HG03521 (cell line): Measurements from ENCODE around the gene CLIC5.

Experiments
- ATAC-seq: cut with Tn5 transposase; IDR thresholded peaks from one replicate; pipeline ENCODE4 v1.9.1; 2021; ENCODE audit warnings: mild to moderate bottlenecking, moderate library complexity; ENCODE audit not compliant: unreplicated experiment

The CLIC5 gene

DNA sequence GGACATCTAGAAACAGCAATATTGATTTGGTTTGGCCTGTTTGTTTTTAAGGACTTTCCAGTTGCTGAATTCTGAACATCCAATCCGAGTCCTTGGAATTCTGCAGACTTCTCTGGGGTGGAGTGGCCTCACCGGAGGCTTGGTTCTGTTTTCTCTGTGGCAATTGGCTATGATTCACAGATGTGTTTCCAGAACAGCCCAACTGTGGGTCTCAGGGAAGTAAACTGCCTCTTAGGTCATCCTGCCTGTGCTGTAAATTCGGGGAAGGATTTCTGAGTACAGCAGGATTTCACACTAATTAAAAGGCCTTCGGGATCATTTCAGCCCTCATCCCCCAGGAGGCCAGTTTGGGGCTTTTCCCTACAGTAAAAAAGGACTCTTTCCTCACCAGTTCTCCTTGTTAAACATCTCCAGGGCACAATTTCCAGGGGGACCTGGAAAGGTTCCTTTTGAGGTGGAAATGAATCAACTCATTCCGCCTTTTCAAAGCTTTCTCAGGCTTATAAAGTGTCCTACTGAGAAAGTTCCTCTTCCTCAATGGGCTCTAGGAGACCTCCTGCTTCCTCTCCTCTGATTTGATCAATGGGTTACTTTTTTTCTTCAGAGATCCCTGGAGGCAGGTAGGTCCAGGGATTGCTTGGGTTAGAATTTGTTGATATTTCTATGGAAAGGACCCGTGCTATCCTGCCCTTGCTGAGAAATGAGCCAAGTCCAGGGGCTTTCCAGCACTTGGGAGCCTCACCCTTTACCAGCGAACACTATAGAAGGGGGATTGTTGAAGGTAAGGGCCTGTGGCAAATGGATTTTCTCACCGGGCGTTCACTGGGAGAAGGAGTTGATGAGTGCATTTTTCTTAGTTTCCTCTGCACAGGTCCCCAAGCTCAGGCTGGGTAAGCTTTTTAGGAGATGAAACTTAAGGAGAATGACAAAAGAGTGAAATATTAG is 114.6 kb downstream of the CLIC5 start:
- no peak for ATAC-seq

DNA sequence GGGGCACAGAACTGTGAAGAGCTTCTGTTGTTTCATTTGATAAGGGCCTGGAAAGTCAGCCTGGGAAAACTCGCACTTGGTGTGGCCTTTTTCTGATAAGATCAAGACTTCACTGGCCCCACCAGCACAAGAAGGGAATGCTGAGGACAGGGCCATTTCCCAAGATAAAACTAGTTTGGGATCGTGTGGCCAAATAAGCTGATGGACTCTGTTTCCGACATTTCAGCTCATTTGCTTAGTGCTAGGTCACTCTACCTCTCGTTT is 116.0 kb downstream of the CLIC5 start:
- ATAC-seq, result no peak

DNA sequence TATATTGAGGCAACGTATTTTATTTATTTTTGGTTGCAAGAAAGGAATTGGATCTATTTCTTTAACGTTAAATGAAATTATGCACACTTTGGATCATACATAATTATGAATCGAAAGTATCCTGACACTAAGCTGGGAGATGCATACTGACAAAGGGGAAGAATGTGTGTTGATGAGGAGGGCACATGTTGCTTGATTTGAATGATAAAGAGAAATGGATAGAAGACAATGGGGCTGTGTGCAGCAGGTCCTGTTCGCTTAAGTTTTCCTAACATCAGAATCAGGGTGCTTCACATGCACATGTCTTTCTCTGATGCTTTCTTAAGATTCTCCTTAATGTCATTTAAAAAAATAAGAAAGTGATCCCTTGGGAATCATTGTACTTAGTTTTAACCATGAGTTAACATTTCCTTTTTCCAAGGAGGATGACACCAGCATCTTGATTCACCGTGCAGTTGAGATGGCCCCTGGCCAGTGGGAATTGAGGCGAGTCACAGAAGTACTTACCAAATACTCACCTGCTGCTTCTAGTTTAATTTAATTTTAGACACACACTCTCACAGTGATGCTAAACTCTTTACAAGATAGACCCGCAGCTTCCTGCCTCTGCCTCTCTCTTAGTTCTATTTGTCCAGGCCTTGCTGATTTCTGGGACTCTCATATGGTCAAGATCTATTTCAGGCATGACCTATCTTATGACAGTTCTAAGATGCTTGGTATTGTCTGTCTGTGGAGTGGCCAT is 116.5 kb downstream of the CLIC5 start:
- ATAC-seq, result no peak

DNA sequence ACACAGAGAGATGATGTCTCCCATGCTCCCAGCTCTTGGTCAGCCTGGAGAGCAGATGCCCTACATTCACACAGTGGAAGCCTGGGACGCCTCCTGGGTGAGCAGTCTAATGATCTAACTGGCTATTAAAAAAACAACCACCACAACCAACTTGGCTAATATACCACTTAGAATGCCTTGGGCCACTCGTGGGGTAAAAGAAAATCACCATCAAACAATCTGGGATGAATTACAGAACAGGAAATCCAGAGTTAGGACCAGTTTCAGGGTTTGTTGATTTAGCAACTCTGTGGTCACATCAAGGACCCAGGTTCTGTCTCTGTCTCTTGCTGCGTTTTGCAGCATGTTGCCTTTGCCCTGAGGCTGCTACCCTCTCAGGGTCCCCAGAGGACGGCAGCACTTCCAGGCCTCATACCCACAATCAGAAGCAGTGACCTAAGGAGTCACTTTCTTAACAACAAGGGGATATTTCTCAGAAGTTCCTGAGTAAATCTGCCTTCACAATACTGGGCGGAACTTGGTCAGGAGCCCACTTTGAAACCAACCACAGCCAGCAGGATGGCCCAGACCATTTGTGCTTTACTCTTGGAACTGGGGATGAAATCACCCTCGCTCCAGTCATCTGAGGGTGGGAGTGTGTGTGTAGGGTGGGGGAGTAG is 118.7 kb downstream of the CLIC5 start:
- no peak for ATAC-seq

DNA sequence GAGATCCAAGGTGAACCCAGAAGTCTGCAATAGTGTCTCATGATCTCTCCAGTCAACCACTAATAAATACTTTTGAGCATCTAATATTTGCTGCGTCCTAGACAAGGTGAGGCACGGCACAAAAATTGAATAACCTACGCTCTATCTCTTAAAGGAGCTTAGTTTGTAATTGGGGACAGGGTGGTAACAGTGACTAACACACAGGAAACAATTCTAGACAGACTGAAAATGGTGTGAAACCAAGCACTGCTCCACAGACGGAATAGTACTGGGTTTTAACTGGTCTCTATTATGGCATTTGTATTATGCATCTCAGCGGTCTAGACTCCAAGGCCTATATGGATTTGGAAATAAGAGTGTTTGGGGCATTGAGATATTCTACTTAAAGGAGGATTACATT is 120.1 kb downstream of the CLIC5 start:
- ATAC-seq, result no peak

DNA sequence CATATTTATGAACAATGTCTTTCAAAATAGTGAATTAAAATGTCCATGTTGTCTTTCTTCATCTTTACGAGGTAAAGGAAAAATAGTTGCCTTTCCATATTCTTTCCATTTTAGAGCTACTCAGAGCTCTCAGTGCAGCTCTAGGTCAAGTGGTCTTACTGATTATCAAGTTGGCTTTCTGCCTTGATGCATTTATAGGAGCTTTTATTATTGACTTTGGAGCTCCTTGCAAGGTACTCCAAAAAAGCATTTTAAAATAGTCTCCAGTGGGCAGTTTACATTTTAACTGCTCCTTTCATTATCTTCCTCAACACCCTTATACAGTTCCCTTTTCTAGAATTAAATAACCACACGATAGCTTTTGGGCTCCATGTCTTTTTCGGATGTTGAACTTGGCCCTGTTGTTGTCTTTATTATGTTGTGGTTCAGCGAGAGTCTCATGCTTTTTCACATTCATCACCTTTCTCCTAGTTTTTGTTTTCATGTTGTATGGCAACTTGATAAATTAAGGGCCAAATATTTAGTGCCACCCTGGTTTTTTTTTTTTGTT is 122.9 kb downstream of the CLIC5 start:
- no peak for ATAC-seq

DNA sequence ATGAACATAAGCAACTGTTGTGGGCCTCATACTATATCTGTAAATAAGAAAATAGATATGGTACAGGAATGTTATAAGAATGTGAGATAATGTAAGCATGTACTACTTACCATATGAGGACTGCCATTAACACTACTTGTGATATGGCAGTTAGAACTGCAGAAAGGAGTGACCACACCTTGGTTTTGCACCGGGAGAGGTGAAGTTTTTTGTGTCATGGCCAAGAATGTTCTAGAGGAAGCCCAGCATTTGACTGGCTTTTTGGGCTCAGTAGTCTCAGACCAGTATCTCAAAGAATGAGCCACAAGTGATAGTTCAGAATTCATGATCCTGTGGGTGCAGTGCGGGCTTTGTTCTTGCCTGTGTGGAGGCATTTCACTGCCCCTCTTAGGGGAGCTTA is 123.5 kb downstream of the CLIC5 start:
- ATAC-seq, result no peak

DNA sequence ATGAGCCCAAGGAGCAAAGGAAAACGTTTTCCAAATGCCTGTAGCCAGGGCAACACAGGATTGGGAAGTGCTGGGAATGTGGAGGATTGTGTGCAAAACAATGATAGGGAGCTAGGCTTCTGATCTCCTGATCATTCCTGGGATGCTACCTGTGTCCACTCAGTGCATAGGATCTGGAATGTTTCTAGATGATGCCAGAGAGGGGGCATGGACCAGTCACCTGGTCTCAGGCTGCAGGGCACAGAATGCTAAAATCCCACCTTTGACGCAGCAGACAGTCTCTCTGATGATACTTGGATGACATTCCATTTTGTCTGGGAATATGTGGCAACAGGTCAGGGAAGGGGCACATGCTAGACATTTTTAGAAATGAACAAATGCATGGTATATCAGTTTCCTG is 128.9 kb downstream of the CLIC5 start:
- ATAC-seq, result no peak

DNA sequence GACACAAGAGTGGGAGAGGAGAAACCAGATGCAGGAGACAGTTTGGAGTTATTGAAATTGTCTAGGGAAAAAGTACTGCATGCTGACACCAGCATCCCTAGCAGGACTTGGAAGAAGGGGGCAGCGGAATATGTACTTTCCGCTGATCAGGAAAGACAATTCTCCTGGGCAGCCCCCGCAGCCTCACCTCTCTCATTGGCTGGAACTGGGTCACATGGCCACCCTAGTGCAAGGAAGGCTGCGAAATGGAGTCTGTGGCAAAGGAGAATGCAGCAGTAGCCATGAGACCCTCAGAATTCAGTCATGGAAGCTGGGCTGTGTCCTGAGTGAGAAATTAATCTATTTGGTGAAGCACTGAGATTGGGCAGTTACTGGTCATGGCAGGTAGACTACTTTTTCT is 131.3 kb downstream of the CLIC5 start:
- ATAC-seq, result no peak

DNA sequence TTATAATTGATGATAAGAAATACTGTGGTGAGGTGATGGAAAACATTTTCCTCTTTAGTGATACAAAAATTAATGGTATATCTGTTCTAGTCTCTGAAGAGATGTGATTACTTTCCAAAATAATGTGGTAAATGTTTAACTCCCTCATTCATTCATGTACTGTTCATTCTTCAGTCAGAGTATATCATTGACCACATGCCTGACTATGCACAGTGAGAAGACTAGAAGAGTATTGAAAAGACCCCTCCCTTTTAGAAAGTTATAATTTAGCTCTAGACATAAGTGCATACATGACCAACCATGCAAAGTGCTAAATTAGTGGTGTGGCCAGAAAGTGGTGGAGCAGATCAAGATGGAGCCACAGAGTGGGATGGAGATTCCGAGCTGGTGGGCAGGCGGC is 133.0 kb downstream of the CLIC5 start:
- ATAC-seq, result no peak

DNA sequence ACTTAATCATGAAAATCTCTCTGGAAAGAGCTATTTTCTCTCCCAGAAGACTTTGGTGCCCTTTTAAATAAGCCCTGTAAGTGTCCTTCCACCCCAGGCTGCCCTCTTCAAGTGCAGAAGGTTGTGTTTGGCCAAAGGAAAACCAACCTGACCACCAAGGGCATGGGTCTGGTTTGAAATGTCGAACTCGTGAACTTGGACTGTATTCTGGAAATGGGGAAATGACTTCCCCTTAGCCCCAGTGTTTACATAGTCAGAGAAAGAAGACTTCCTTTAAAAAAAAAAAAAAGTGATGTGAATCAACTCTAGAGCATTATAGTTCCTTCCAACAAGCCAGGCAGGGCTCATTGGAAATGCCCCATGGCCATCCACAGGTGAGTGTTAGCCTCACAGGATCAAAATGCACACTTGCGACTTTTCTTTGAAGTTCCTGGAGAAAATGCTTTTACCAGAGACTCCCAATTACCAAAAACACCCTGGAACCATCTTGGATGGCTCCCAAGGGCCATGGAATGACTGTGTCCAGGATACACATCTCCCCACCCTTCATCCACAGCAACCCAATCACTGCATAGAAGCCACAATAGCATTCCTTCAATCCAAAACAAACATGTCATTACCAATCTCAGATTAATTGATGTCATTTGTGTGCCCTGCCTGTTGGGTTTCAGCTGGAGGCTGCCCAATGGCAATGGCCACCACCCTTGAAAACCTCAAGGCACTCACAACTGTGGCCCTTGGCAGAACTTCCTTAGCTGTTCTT is 133.8 kb downstream of the CLIC5 start:
- ATAC-seq, result no peak

DNA sequence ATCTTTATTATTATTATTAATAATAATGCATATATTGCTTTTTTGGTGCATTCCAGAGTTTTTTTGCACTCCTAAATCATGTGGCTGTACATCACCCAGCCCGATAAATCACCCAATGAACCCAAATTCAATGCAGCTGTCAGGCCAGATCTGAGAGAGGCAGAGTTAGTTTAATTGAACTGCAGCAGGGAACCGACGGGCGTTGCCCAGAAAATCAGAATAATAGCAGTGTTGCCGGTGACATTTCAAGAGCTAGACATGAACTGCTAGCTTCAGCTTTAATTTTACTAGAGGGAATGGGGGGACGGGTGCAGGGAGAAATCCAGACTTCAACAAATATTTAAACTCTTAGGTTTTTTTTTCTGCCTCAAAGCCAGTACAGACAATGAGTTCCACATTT is 135.0 kb downstream of the CLIC5 start:
- no peak for ATAC-seq

DNA sequence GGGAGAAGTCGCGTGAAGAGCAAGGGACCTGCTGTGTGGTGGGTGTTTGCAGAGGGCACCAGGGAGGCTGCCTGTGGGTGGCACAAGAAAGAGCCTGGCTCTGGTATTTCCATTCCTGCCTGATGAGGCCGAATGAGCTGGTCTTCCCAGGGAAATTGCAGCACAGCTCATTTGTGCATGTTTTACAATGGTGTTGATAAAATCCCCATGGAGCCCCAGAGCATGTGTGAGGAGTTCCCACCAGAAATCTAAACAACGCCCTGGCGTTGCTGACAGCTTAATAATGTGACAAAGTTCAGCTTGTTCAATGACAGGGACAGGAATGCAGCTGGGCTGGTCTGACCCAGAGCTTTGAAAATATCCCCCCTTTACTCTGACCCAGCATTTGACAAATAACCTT is 135.5 kb downstream of the CLIC5 start:
- no peak for ATAC-seq

DNA sequence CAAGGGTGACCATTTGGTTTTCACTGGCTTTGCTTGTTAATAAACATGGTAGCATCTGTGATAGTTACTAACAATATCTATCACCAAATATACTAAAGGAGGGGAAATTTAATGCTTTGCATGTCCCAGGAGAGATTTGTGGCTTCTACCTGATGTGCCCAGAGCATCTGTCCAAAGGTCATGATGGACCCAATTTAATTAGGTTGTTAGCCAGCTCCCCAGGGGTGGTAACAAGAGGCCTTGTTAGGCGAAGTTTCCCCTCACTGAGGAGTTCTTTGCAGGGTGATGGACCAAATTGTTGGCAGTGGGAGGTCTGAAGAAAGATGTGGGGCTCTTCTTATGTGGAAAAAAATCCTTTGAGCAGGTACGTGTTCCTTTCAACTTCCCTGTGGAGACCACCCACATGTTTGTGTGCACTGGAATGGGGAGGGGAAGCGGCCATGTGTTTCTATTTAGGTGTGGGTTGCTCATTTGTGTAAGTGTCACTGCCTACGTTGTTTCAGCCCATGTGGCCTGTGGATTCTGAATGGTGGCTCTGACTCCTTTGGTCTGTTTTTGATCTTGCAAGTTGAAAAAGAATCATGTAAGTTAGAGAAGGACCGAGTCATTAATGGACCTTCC is 137.6 kb downstream of the CLIC5 start:
- ATAC-seq, result no peak

DNA sequence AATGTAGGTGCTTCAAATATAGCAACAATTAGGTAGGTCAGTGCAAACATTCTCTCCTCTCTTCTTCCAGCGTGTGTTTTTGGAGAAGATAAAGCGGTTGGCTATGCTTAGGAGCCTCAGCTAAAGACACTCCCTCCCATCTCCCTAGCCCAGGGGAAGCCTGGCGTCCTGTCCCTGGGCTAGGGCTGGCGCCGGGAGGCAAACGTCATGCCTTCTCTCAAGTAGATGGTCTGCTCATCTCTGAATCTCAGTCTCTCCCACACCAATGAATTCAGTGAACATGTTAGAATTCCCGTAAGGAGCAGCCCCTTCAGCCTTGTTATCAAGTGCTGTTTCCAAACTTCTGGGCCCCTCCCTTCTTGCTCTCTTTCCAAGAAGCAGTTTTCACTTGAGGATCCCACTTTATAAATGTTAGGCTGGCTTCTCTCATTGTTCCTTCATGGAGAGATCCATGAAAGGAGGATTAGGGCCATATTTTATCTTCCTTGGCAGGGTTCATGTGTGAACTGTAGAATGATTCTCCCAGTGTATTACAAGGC is 142.8 kb downstream of the CLIC5 start:
- ATAC-seq, result no peak

DNA sequence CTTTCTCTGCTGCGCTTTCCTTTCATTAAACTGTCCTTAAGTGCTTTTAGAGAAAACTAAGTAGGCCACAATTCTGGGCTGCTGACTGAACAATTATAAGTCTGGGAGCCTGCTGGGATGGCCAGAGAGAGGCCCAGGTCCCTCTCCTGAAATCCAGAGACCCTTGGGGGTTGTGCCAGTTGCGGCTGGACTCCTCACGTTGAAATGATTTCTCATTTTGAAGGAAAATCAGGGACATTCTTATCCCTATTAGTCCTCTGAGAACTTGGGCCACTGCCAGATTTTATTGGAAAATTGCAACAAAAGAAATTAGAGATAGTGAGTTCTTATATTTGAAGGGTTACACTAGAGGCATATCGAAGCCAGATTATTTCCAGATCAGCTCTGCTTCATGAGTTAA is 145.1 kb downstream of the CLIC5 start:
- ATAC-seq, result no peak

DNA sequence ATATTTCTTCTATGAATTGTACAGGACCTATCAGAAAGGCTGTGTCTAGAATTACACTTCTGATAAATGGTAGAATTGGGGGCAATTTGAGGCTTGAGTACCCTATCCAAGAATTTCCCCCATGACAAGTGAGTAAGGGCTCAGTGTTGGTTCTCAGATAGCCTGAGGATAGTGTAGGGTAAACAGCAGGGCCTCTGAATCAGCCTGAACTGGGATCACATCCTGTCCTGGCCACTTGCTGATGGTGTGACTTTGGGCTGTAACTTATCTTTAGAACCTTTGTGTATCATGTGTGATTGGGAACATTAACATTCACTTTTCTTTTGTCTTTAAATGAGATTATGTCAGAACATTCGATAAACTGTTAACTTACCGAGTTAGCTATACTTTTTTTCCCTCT is 151.0 kb downstream of the CLIC5 start:
- ATAC-seq, result no peak

DNA sequence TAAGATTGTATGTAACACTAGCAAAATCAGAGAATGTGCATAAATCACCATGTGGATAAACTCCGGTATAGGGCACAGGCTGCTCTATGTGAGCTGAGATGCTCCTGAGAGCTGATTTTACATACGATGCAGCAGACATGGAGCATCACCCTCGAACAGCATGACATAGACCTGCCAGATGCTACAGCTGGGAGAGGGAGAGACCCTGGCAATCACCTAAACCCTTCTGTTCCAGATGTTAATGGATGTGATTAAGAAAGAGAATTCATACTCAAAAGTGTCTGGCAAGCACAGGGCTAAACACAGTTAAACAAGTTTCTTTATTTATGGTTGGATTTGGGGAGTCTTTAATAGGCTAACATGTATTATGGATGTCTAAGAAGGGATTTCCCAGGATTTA is 157.0 kb downstream of the CLIC5 start:
- ATAC-seq, result no peak

DNA sequence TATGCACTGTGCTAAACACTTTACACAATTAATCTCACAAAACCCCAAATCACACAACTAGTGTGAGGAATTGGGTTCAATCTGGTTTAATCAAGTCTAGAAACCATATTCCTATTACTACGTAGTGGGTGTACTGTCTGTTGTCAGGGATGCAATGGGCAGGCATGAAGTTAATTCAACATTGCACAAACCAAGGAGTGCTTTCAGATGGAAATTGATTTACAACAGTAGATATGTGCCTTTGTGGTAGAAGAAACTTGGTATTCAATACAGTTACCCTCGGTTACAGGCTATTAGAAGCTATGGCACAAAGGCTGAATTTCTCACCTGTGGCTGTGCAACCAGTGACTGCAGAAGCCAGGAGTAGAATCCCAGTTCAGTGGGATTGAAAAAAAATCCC is 157.8 kb downstream of the CLIC5 start:
- no peak for ATAC-seq
